Left renal pelvis (tissue), 4 donors: ENCODE data around the gene EPS8L3. TPM values are rescaled to one million over a fixed set of nuclear protein-coding genes. Genes with fewer than 3 reads are reported as not detected.
"Not testable (repeated sequence)": the region's sequence is repeated elsewhere in the genome, so short reads cannot be mapped to it uniquely, and the experiment has no call there.

Source experiments
- DNase-seq, 4 donors: peaks; one replicate each; pipeline ENCODE4 v3.0.0-alpha.2; 2013; ENCODE audit warnings: low read depth in 4 of 4, low spot score in 3 of 4
- polyA plus RNA-seq, 4 donors: library from polyadenylated mRNA; unstranded; fragments of 120-200 nt; gene quantifications; one replicate each; pipeline ENCODE4 v1.2.1, GENCODE V29; 2013; ENCODE audit not compliant: insufficient read length in 4 of 4

Gene EPS8L3
- polyA plus RNA-seq, 4 donors = 0.46 to 0.83 (median 0.69) TPM; not detected in 1

DNA sequence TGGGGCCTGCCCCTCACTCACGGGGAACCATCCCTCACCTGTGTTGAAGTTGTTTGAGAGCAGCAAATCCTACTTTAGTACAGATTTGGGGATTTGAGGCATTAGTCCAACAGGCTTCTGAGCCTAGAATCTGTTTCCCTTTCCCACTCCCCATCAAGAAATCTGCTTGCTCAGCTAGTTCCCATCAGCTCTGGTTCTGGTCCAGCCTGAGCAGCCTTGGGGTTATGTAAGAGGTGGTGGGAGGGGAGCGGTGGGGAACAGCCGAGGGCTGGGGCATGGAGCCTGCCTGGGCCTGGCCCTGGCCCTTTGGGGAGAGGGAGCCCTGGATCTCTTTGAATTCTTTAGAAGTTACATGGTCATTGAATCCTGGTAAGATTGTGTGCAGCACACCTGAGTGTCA is 47.6 kb downstream of the EPS8L3 start:
- DNase-seq = no peak

DNA sequence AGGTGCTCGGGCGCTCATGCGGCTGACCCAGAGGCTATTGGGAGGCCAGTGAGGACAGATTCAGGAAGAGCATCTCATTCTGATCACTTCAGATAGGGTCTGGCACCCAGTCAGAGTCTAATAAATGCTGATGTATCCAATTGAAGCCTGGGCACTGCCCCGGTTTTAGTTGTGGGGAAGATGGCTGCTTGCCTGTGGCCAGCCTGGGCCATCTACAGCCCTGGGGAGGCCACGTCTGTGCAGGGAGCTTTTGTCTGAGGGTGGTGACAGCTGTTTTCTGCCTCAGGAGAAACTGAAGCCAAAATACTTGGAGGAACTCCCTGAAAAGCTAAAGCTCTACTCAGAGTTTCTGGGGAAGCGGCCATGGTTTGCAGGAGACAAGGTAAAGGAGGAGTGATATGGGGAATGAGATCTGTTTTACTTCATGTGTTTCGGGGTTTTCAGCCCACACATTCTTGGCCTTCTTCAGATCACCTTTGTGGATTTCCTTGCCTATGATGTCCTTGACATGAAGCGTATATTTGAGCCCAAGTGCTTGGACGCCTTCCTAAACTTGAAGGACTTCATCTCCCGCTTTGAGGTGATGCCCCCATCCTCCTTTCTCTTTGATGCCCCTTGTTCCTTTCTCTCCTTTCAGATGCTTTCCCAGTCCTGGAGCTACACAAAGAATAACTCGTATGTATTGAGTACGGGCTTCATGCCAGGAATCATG is 48.9 kb downstream of the EPS8L3 start:
- DNase-seq = no peak

DNA sequence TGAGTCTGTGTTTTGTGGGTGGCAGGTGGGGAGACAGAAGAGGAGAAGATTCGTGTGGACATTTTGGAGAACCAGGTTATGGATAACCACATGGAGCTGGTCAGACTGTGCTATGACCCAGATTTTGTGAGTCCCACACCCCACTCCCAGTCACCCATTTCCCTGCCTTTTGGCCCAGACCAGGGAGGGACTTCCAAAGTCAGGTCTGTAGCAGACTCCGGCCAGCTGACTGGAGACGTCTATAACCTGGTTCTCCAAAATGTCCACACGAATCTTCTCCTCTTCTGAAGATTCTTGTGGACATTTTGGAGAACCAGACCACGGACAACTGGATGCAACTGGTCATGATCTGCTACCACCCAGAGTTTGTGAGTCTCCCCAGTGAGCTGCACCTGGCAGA is 50.1 kb downstream of the EPS8L3 start:
- no peak for DNase-seq

DNA sequence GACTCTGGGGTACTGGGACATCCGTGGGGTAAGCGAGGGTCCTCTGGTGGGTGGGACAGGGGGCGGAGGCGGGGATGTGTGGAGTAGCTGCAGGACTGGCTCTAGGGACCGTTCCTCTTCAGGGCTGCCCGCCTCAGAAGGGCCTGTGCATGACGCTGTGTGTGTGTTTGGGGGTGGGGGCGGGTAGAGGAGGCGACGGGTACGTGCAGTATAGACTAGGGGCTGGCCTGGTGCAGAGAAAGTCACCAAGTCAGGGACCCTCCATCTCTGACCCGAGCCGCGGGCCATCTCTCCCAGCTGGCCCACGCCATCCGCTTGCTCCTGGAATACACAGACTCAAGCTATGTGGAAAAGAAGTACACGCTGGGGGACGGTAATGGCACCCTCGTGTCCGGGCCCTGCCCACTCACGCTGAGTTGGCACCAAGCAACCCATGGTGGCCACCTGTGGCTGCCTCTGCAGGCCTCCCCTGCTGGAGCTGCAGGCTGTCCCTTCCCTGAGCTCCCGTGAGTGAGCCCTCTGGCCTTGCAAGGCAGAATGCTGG is 51.3 kb downstream of the EPS8L3 start:
- DNase-seq = no peak

DNA sequence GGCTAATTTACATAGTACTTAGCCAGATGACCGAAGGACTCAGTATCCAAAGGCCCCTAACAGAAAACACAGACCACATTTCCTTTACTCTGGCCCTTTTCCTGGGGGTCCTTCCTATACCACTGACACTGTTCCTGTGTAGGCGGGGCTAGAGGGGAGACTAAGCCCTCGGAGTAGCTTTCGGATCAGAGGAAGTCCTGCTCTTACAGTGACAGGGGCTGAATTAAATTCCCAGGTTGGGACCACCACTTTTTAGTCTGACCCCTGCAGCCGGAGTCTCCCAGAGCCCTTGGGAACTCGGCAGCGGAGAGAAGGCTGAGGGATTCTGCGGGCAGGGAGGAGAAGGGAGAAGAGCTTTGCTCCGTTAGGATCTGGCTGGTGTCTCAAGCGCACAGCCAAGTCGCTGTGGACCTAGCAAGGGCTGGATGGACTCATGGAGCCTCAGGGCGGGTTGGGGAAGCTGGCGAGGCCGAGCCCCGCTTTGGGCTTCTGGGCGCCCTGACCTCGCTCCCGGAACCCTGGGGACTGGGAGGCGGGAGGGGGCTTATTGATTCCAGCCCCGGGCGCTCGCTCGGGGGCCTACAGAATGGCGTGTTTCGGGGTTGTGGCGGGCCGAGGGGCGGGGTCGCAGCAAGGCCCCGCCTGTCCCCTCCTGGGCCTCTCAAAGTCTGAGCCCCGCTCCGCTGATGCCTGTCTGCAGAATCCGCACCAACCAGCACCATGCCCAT is 52.0 kb downstream of the EPS8L3 start, which contains the start of gene GSTM5:
GSTM5 (plus strand) TSS at position 659 of the 728 bp plus-strand sequence; CDS start at position 721, 62 bp downstream.
- not testable (repeated sequence) for DNase-seq

DNA sequence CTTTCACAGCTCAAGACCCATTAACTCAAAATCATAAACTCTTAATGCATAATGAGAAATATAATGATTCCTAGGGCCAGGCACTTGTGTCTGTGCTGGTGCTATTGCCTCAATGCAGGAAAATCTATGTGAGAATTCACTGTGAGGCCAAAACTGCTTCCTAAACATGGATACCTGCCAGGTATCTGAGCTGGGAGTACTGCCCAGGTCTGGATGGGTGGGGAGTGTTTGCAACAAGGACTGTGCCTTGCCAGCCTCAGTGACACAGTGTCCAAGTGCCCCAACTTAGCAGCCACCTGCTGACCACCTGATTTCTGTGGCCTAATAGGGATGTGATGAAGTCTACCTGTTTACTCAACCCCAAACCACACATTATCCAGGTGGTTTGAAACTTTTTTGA is 53.9 kb downstream of the EPS8L3 start:
- DNase-seq = not testable (repeated sequence)

DNA sequence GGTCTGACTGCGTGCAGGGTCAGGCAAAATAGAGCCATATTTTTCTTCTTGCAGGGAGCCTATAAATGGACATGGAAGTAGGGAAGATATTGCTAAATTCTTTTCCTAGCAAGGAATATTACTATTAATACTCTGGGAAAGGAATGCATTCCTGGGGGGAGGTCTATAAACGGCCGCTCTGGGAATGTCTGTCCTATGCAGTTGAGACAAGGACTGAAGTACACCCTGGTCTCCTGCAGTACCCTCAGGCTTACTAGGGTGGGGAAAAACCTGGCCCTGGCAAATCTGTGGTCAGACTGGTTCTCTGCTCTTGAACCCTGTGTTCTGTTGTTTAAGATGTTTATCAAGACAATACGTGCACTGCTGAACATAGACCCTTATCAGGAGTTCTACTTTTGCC is 54.8 kb downstream of the EPS8L3 start:
- DNase-seq = not testable (repeated sequence)

DNA sequence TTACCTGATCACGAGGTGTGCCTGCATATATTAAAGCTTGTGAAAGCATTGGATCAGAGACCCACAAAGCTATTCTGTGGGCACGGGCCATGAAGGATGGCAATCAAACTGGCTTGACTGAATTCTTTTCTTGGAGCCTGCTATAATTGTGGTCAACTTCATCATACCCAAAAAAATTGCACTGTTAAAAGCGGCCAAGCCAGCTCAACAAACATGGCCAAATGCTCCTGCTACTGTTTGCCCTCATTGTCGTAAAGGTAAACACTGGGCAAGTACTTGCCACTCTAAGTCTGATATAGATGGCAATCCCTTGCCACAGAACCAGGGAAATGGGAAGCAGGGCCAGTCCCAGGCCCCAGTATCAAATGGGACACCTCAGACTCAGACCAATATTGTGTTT is 58.3 kb downstream of the EPS8L3 start:
- DNase-seq = no peak

DNA sequence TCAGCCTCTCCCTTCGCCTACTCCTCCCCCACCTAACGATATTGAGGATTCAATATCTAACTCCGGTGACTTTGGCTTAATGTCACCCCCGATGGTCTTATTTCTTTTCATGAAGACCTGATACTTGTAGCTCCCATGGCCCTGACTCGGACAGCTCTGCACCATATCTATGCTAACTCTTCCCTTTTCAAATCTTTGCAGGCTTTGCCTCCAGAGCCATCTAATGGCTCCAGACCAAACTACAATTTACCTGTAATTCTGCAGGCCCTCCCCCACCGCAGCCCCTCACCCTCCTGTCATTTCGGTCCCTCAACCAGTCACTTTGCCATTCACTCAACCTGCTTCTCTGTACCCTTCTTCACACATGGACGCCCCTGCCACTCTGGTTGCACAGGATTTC is 59.5 kb downstream of the EPS8L3 start:
- DNase-seq = no peak

DNA sequence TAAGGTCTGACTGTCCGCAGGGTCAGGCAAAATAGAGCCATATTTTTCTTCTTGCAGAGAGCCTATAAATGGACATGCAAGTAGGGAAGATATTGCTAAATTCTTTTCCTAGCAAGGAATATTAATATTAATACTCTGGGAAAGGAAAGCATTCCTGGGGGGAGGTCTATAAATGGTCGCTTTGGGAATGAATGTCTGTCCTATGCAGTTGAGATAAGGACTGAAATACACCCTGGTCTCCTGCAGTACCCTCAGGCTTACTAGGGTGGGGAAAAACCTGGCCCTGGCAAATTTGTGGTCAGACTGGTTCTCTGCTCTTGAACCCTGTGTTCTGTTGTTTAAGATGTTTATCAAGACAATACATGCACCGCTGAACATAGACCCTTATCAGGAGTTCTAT is 60.8 kb downstream of the EPS8L3 start:
- DNase-seq = not testable (repeated sequence)

Other genes with a start within 250 kb of the EPS8L3 start
- gene GPR61, start 224.1 kb downstream of the EPS8L3 start, polyA plus RNA-seq = 1 to 10 TPM in 2 of 4 donors, under 1 TPM in 2; 0.23 to 1.7 (median 0.76) TPM
- gene GNAI3, start 215.3 kb downstream of the EPS8L3 start, polyA plus RNA-seq = 10 to 100 TPM; 10.9 to 15.4 (median 12.7) TPM
- gene GNAT2, start 144.3 kb downstream of the EPS8L3 start, polyA plus RNA-seq = not detected
- gene AMPD2, start 144.1 kb downstream of the EPS8L3 start, polyA plus RNA-seq = 10 to 100 TPM; 40.7 to 62.4 (median 53.7) TPM
- 10 to 100 TPM; 30.7 to 70.5 (median 57.7) TPM for gene GSTM4, start 107.8 kb downstream of the EPS8L3 start, polyA plus RNA-seq
- gene GSTM2, start 95.9 kb downstream of the EPS8L3 start, polyA plus RNA-seq = 100 to 1,000 TPM; 172 to 269 (median 243) TPM
- 100 to 1,000 TPM in 1 of 4 donors, 1 to 10 TPM in 3; 1.6 to 112 (median 3.3) TPM for gene GSTM1, start 76.1 kb downstream of the EPS8L3 start, polyA plus RNA-seq
- gene GSTM5, start 51.7 kb downstream of the EPS8L3 start, polyA plus RNA-seq = 10 to 100 TPM; 36.1 to 67.9 (median 53.6) TPM
- 100 to 1,000 TPM; 105 to 269 (median 250) TPM for gene GSTM3, start 22.9 kb downstream of the EPS8L3 start, polyA plus RNA-seq
- 10 to 100 TPM in 1 of 4 donors, 1 to 10 TPM in 3; 7.5 to 28.9 (median 8.8) TPM for gene CSF1, start 146.9 kb upstream of the EPS8L3 start, polyA plus RNA-seq
- 100 to 1,000 TPM in 3 of 4 donors, 10 to 100 TPM in 1; 83.2 to 121 (median 111) TPM for gene AHCYL1, start 220.8 kb upstream of the EPS8L3 start, polyA plus RNA-seq